K562 (cell line): ENCODE measurements around the gene CCDC34. TPM values are rescaled to one million over a fixed set of nuclear protein-coding genes. Genes with fewer than 3 reads are reported as not detected.

ENCODE experiments used
- ATAC-seq: fragments of 200-7000 bp; cut with Tn5 transposase; 3 replicates; pipeline ENCODE4 v1.9.1; 2020; ENCODE audit warnings: moderate library complexity
- Bru-seq: library from RNA; stranded (reverse); fragments of 400-500 nt; gene quantifications from one replicate; lab custom pipeline; 2021; lab: Mats Ljungman, UMichigan
- BruChase-seq, 2 experiments: library from RNA; stranded (reverse); fragments of 400-500 nt; gene quantifications; one replicate each; lab custom pipeline; 2021; lab: Mats Ljungman, UMichigan
- BruUV-seq: library from RNA; stranded (reverse); fragments of 400-500 nt; replicated peaks from 2 replicates; lab custom pipeline; 2021; lab: Mats Ljungman, UMichigan
- CTCF ChIA-PET: fragments of 300-600 bp; formaldehyde crosslinking; extraction: SDS; loops from one replicate; lab custom pipeline; 2021; ENCODE audit warnings: low intra/inter-chr PET ratio; lab: Yijun Ruan, JAX
- POLR2A ChIA-PET: fragments of 300-600, 350-650 bp; sonication (Branson Sonifier 250); formaldehyde crosslinking; extraction: SDS; loops from one replicate; lab custom pipeline; 2021; ENCODE audit warnings: antibody characterized with exemption, inconsistent platforms; lab: Yijun Ruan, JAX
- DNase-seq, 4 experiments: peaks; one replicate each; pipeline versions ENCODE4 v3.0.0 to v3.0.0-alpha.2; 2011 to 2018; ENCODE audit warnings: low spot score in 3 of 4, mixed read lengths in 3 of 4; ENCODE audit errors: extremely low read depth in 1 of 4
- FAIRE-seq: peaks from 2 replicates; lab custom pipeline; 2011; peaks lifted over from hg19 to GRCh38; lab: Jason Lieb, UNC
- H2AFZ ChIP-seq: 2 replicates; pipeline ENCODE4 v1.6.0; 2011; ENCODE audit warnings: low read depth, low read length, control low read depth, inconsistent platforms
- H3K27ac ChIP-seq: fragments of 200-600 bp; 3 replicates; pipeline ENCODE4 v1.8.0; 2011; ENCODE audit warnings: low read depth, mild to moderate bottlenecking, control low read depth, inconsistent platforms, low read length, moderate library complexity, mixed read lengths; ENCODE audit errors: extremely low read depth
- H3K27me3 ChIP-seq, 2 experiments: fragments of 300-600 bp in 1 of 2; 2 replicates in 1 of 2; 3 replicates in 1 of 2; pipeline versions ENCODE4 v1.6.0 to v1.8.0; 2011; ENCODE audit warnings: inconsistent platforms in 2 of 2, low read length in 2 of 2, mild to moderate bottlenecking in 1 of 2, mixed read lengths in 1 of 2, moderate library complexity in 1 of 2; ENCODE audit not compliant: control insufficient read depth in 2 of 2, insufficient read depth in 2 of 2
- H3K36me3 ChIP-seq: fragments of 300-600 bp; 3 replicates; pipeline ENCODE4 v1.8.0; 2011; ENCODE audit warnings: mild to moderate bottlenecking, low read length, inconsistent platforms; ENCODE audit not compliant: control insufficient read depth, insufficient read depth
- H3K4me1 ChIP-seq, 2 experiments: fragments of 200-600 bp in 1 of 2; replicated peaks in 1 of 2; 2 replicates in 1 of 2; 3 replicates in 1 of 2; pipeline versions ENCODE4 v1.5.1 to v1.8.0; 2011; ENCODE audit warnings: inconsistent platforms in 2 of 2, low read length in 2 of 2, mild to moderate bottlenecking in 1 of 2, mixed read lengths in 1 of 2, moderate library complexity in 1 of 2; ENCODE audit not compliant: control insufficient read depth in 2 of 2, insufficient read depth in 2 of 2
- H3K4me2 ChIP-seq: 2 replicates; pipeline ENCODE4 v1.6.1; 2011; ENCODE audit warnings: low read length, control low read depth, inconsistent platforms, mixed read lengths; ENCODE audit not compliant: insufficient read depth
- H3K4me3 ChIP-seq: fragments of 200-600 bp; sonication (generic), shearing (Covaris generic); 2 replicates; pipeline ENCODE4 v1.5.1; 2016; ENCODE audit warnings: control low read depth, inconsistent platforms
- H3K79me2 ChIP-seq: fragments of 200-600 bp; 3 replicates; pipeline ENCODE4 v1.8.0; 2011; ENCODE audit warnings: low read length, inconsistent platforms; ENCODE audit not compliant: control insufficient read depth, insufficient read depth
- H3K9ac ChIP-seq, 2 experiments: 2 replicates each; pipeline versions ENCODE4 v1.6.0 to v1.6.1; 2011; ENCODE audit warnings: low read depth in 2 of 2, low read length in 2 of 2, control low read depth in 1 of 2, inconsistent platforms in 1 of 2, mild to moderate bottlenecking in 1 of 2, mixed read lengths in 1 of 2; ENCODE audit not compliant: insufficient read depth in 1 of 2
- H3K9me1 ChIP-seq: one replicate; pipeline ENCODE4 v1.6.0; 2011; ENCODE audit warnings: inconsistent platforms, mild to moderate bottlenecking, low read length, moderate library complexity; ENCODE audit not compliant: control insufficient read depth, insufficient read depth
- H3K9me3 ChIP-seq: replicated peaks from 2 replicates; pipeline ENCODE4 v1.5.1; 2011; ENCODE audit warnings: low read depth, low read length, inconsistent platforms; ENCODE audit not compliant: control insufficient read depth, insufficient read depth
- H4K20me1 ChIP-seq: replicated peaks from 2 replicates; pipeline ENCODE4 v1.6.1; 2011; ENCODE audit warnings: low read length, inconsistent platforms, mixed read lengths; ENCODE audit not compliant: control insufficient read depth, insufficient read depth
- CBFA2T3 ChIP-seq: fragments of 450-650 bp; IDR thresholded peaks from 2 replicates; pipeline ENCODE4 v1.6.1; 2017
- HNRNPK ChIP-seq: fragments of 200-400 bp; formaldehyde crosslinking; IDR thresholded peaks from one replicate; pipeline ENCODE4 v1.6.1; 2018; ENCODE audit warnings: mild to moderate bottlenecking, low read depth, low read length; ENCODE audit not compliant: poor library complexity, severe bottlenecking
- MTA3 ChIP-seq: fragments of 450-650 bp; formaldehyde crosslinking; IDR thresholded peaks from 2 replicates; pipeline ENCODE4 v1.6.1; 2017; ENCODE audit warnings: mild to moderate bottlenecking, borderline replicate concordance
- NONO ChIP-seq, 2 experiments: fragments of 200-400 bp in 1 of 2; fragments of 450-650 bp in 1 of 2; formaldehyde crosslinking in 1 of 2; IDR thresholded peaks; 2 replicates each; pipeline ENCODE4 v1.6.1; 2017; ENCODE audit warnings: low read depth in 2 of 2, mild to moderate bottlenecking in 2 of 2, moderate library complexity in 2 of 2, low read length in 1 of 2
- SMC3 ChIP-seq: conservative IDR thresholded peaks from 2 replicates; pipeline ENCODE4 v1.6.1; 2011; ENCODE audit warnings: low read depth, low read length, improper control_type of control experiment; ENCODE audit not compliant: insufficient read depth
- YBX1 ChIP-seq: fragments of 450-650 bp; IDR thresholded peaks from 2 replicates; pipeline ENCODE4 v1.7.1; 2016; ENCODE audit warnings: mild to moderate bottlenecking
- ZNF324 ChIP-seq: fragments of 250-450 bp; sonication (Bioruptor Pico); IDR thresholded peaks from 2 replicates; pipeline ENCODE4 v1.4.0; 2020; ENCODE audit warnings: mild to moderate bottlenecking
- WGBS: fragments of 100-300 bp; shearing (Covaris generic); methylation state at CpG from one replicate; pipeline ENCODE4 v1.1.6; 2016; ENCODE audit warnings: low coverage, mixed read lengths; ENCODE audit not compliant: insufficient coverage; ENCODE audit errors: missing lambda C conversion rate; 5-methylcytosine and 5-hydroxymethylcytosine counted together
- in situ Hi-C: fragments of 300-500 bp; cut with MboI; formaldehyde crosslinking; loops from 4 replicates; pipeline ENCODE4 v1.15.0; 2018; ENCODE audit warnings: inconsistent platforms, mixed read lengths
- intact Hi-C: fragments of 100-400 bp; cut with micrococcal nuclease; formaldehyde crosslinking; loops from 2 replicates; pipeline ENCODE4 v1.14.2; 2022
- long read RNA-seq, 3 experiments: library from polyadenylated mRNA in 2 of 3; library from RNA in 1 of 3; unstranded in 2 of 3; stranded (forward) in 1 of 3; transcript quantifications; one replicate each; pipeline ENCODE4 v2.0.0, GENCODE V29; 2019 to 2022
- polyA minus RNA-seq, 3 experiments: library from RNA; depleted of rRNA, polyadenylated mRNA; stranded (reverse); fragments of >200 nt; gene quantifications; 2 replicates each; pipeline ENCODE4 v1.2.3, GENCODE V29; 2011
- polyA plus RNA-seq, 8 experiments: library from polyadenylated mRNA; depleted of rRNA in 4 of 8; stranded (reverse) in 5 of 8; unstranded in 3 of 8; fragments of >200 nt; fragmentation: Nextera tagmentation in 2 of 8; fragmentation: Illumina TruSeq in 1 of 8; extraction: Ambion mirVana in 2 of 8; extraction: Trizol in 1 of 8; gene quantifications; 2 replicates each; pipeline versions ENCODE4 v1.2.1 to v1.2.3, GENCODE V29; 2011 to 2014; ENCODE audit warnings: inconsistent platforms in 1 of 8, missing spikeins in 1 of 8
- total RNA-seq, 7 experiments: library from RNA; depleted of rRNA in 6 of 7; stranded (reverse); fragments of >200 nt in 6 of 7; fragmentation: Illumina TruSeq in 2 of 7; extraction: Trizol in 2 of 7; gene quantifications; 2 replicates each; pipeline versions ENCODE4 v1.2.1 to v1.2.3, GENCODE V29; 2011 to 2021; ENCODE audit warnings: low replicate concordance in 1 of 7
- TF ChIP-seq, protein P1 (sequence below): fragments of 250-450 bp; sonication (Bioruptor Pico); IDR thresholded peaks from 2 replicates; pipeline ENCODE4 v1.5.0; 2020; ENCODE audit warnings: mild to moderate bottlenecking

Gene CCDC34, protein sequence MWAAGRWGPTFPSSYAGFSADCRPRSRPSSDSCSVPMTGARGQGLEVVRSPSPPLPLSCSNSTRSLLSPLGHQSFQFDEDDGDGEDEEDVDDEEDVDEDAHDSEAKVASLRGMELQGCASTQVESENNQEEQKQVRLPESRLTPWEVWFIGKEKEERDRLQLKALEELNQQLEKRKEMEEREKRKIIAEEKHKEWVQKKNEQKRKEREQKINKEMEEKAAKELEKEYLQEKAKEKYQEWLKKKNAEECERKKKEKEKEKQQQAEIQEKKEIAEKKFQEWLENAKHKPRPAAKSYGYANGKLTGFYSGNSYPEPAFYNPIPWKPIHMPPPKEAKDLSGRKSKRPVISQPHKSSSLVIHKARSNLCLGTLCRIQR
- 2.5 and 6.3 TPM in 2 replicates for total RNA-seq (2011; cell fraction: chromatin; rRNA removed; ENCODE audit: low replicate concordance)
- total RNA-seq (2011; cell fraction: nucleolus; rRNA removed), result 2.5 and 2.7 TPM in 2 replicates
- 3.3 and 7.7 TPM in 2 replicates for total RNA-seq (2011; cell fraction: nucleoplasm; rRNA removed)
- total RNA-seq (2014; rRNA removed) (13.8 and 16.5 TPM in 2 replicates), total RNA-seq (2014; rRNA removed; fragmentation: Illumina TruSeq; extraction: Trizol) (22.4 and 24.7 TPM in 2 replicates), total RNA-seq (2015; rRNA removed; fragmentation: Illumina TruSeq; extraction: Trizol) (32.6 and 34.7 TPM in 2 replicates), total RNA-seq (2021) (14.8 and 15.7 TPM in 2 replicates), polyA plus RNA-seq (2011; rRNA removed) (8.1 and 11.9 TPM in 2 replicates), polyA plus RNA-seq (2014; fragmentation: Illumina TruSeq; extraction: Trizol) (30.9 and 42.0 TPM in 2 replicates), polyA plus RNA-seq (2014; fragmentation: Nextera tagmentation; extraction: Ambion mirVana) (1 to 10 TPM; 6.2 to 6.6 TPM), polyA plus RNA-seq (2014; rRNA removed) (15.6 and 19.0 TPM in 2 replicates), polyA minus RNA-seq (2011; rRNA and poly(A)+ RNA removed) (5.4 and 7.6 TPM in 2 replicates), Bru-seq, nascent RNA (percentile 61 among the genes with signal in this experiment), BruChase-seq, experiment 1, labeled RNA remaining after a 2-hour chase (percentile 61 among the genes with signal in this experiment), BruChase-seq, experiment 2, labeled RNA remaining after a 6-hour chase (percentile 63 among the genes with signal in this experiment)
- polyA plus RNA-seq (2011; cell fraction: cytosol; rRNA removed), result 5.8 and 7.1 TPM in 2 replicates
- 5.1 and 5.8 TPM in 2 replicates for polyA plus RNA-seq (2011; cell fraction: nucleus; rRNA removed)
- polyA plus RNA-seq (2012), result 16.1 and 24.0 TPM in 2 replicates
- 3.1 and 4.3 TPM in 2 replicates for polyA minus RNA-seq (2011; cell fraction: cytosol; rRNA and poly(A)+ RNA removed)
- polyA minus RNA-seq (2011; cell fraction: nucleus; rRNA and poly(A)+ RNA removed), result 4.7 and 5.2 TPM in 2 replicates
- long read RNA-seq, experiment 1, transcript CCDC34-201 (3 exons, 2,109 nt), result major isoform, 48 of 140 reads
- long read RNA-seq, experiment 1, transcript CCDC34-202 (6 exons, 2,103 nt), result minor isoform, 19 of 140 reads
- long read RNA-seq, experiment 1, partial matches to known transcripts, result 44 of 140 reads
- long read RNA-seq, experiment 1, other reads (novel, unspliced or antisense), result 29 of 140 reads
- long read RNA-seq, experiment 2, transcript CCDC34-202 (6 exons, 2,103 nt), result major isoform, 9 of 20 reads
- long read RNA-seq, experiment 2, partial matches to known transcripts, result 8 of 20 reads
- long read RNA-seq, experiment 2, other reads (novel, unspliced or antisense), result 3 of 20 reads
- long read RNA-seq, experiment 3, transcript CCDC34-201 (3 exons, 2,109 nt), result major isoform, 11 of 18 reads
- long read RNA-seq, experiment 3, partial matches to known transcripts, result 7 of 18 reads
- long read RNA-seq, experiment 3, other reads (novel, unspliced or antisense), result 0 of 18 reads

DNA sequence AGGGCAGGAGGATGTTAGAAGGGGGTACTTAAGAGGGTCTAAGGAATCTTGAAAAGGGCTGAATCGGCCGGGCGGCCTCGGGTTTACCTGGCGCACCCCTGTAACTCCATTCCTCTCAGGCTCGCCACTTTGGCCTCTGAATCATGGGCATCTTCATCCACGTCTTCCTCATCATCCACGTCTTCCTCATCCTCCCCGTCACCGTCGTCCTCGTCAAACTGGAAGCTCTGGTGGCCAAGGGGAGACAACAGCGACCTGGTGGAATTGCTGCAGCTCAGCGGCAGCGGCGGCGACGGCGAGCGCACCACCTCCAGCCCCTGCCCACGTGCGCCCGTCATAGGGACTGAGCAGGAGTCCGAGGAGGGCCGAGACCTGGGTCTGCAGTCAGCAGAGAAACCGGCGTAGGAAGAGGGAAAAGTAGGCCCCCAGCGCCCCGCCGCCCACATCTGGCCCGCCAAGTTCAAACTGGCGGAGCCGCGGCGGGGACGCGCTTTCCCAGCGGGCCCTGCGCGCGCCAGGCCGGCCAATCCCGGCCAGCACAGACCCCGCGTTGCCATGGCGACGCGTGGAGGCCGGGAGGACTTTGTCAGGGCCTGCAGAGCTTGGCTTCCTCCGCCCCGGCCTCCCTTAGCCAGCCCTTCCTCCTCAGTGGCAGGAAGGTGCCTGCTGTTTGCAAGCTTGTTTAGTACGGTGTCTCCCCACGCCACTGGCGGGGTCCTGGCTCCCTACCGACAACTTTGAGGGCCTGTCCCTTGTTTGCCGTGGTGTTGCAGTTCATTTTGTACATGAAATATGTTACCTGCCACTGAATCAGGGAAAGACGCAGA lies at the start of gene CCDC34:
TSS of gene CCDC34 (minus strand) at position 467 of the 827 bp plus-strand sequence. CDS start at position 446, 21 bp downstream.
- no peaks in the 10 kb centered on the region for H3K9me3 ChIP-seq
- DNase-seq, result peak; percentile 96 to 98 (median 96)
- H3K4me2 ChIP-seq, result peak within 1 kb of the TSS; percentile 87
- in situ Hi-C loops (loop anchor here (5.0 kb wide), 1 partner anchor 119 kb away; no protein-coding TSS in a partner anchor), intact Hi-C loops (no loop called here)
- peak; percentile 96 for ATAC-seq
- WGBS, result 2% methylated on average over 34 of the region's 57 CpGs
- BruUV-seq, result TSS peak; percentile 69
- no peaks in the 10 kb centered on the region for H3K27me3 ChIP-seq
- no peaks in the 10 kb centered on the region; the same call in 2 of the 3 replicates for H3K36me3 ChIP-seq
- H3K4me3 ChIP-seq, result peak within 1 kb of the TSS; percentile 67
- FAIRE-seq, result peak; percentile 70
- H3K9ac ChIP-seq, result peak within 1 kb of the TSS; percentile 73 to 97
- H3K27ac ChIP-seq, result peak within 1 kb of the TSS; percentile 58; the same call in 2 of the 3 replicates
- ChIA-PET CTCF (no interaction called here), POLR2A (interaction anchor here (0.7 to 1.3 kb wide), 3 partner anchors 10 to 49 kb away, joined by 3 read pairs; no protein-coding TSS in a partner anchor)
- H2AFZ ChIP-seq, result peak within 1 kb of the TSS; percentile 87
- peaks cover 14% of the 10 kb centered on the region; the same call in 2 of the 3 replicates for H3K79me2 ChIP-seq
- no peaks in the 10 kb centered on the region for H3K9me1 ChIP-seq
- peaks cover 11 to 24% of the 10 kb centered on the region in 2 experiments for H3K4me1 ChIP-seq
- H4K20me1 ChIP-seq, result no peaks in the 10 kb centered on the region
- TF ChIP-seq, protein P1, sequence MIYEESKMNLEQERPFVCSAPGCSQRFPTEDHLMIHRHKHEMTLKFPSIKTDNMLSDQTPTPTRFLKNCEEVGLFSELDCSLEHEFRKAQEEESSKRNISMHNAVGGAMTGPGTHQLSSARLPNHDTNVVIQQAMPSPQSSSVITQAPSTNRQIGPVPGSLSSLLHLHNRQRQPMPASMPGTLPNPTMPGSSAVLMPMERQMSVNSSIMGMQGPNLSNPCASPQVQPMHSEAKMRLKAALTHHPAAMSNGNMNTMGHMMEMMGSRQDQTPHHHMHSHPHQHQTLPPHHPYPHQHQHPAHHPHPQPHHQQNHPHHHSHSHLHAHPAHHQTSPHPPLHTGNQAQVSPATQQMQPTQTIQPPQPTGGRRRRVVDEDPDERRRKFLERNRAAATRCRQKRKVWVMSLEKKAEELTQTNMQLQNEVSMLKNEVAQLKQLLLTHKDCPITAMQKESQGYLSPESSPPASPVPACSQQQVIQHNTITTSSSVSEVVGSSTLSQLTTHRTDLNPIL, result no peak
- TF ChIP-seq YBX1, result no peak
- no peak for TF ChIP-seq NONO (IDR thresholded peaks at IDR 0.05; ENCODE audit: low read depth in 2 of 2, low read length in 1 of 2)
- no peak for TF ChIP-seq ZNF324 (CRISPR knock-in tag)
- TF ChIP-seq SMC3, result no peak
- peak; percentile 64; the same call in 1 of the 2 replicates for TF ChIP-seq MTA3
- no peak for TF ChIP-seq HNRNPK
- TF ChIP-seq CBFA2T3, result no peak
